Adrenal gland (tissue), 5 donors: Measurements from ENCODE around the gene SLC25A22.

Source experiments
- POLR2A ChIP-seq, 2 donors: fragments of 450-650 bp; IDR thresholded peaks; one replicate each; pipeline ENCODE4 v1.6.1; 2017; ENCODE audit warnings: antibody characterized with exemption in 2 of 2, mild to moderate bottlenecking in 2 of 2, moderate library complexity in 1 of 2
- TF ChIP-seq, protein P1 (sequence below), 6 experiments: fragments of 450-650 bp in 4 of 6; fragments of 200-600 bp in 2 of 6; sonication (generic) in 1 of 6; IDR thresholded peaks; 1 replicate in 5 of 6; 2 replicates in 1 of 6; pipeline versions ENCODE4 v1.5.1 to v1.8.0; 2016 to 2021; ENCODE audit warnings: antibody characterized with exemption in 6 of 6, mild to moderate bottlenecking in 2 of 6, moderate library complexity in 1 of 6
- donor health status: DM: no; HTN: no; CAD: no.

- no peak for TF ChIP-seq POLR2A (IDR thresholded peaks at IDR 0.05)
- TF ChIP-seq, protein P1, sequence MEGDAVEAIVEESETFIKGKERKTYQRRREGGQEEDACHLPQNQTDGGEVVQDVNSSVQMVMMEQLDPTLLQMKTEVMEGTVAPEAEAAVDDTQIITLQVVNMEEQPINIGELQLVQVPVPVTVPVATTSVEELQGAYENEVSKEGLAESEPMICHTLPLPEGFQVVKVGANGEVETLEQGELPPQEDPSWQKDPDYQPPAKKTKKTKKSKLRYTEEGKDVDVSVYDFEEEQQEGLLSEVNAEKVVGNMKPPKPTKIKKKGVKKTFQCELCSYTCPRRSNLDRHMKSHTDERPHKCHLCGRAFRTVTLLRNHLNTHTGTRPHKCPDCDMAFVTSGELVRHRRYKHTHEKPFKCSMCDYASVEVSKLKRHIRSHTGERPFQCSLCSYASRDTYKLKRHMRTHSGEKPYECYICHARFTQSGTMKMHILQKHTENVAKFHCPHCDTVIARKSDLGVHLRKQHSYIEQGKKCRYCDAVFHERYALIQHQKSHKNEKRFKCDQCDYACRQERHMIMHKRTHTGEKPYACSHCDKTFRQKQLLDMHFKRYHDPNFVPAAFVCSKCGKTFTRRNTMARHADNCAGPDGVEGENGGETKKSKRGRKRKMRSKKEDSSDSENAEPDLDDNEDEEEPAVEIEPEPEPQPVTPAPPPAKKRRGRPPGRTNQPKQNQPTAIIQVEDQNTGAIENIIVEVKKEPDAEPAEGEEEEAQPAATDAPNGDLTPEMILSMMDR (IDR thresholded peaks at IDR 0.05) = no peak
Observed at GRCh38 chr11:839280-839623, 41.2 kb upstream of the SLC25A22 start.
